Stimulated activated CD8-positive, alpha-beta memory T cell treated with anti-CD3 and anti-CD28 coated beads, Interleukin-4, amount 100 ng/mL, for 48 hours (primary cell): Measurements from ENCODE around the gene PCTP.

Experiments used
- DNase-seq: peaks from one replicate; pipeline ENCODE4 v3.0.0-alpha.2; 2020

The PCTP gene

GRCh38 chr17:55811536-55811935 is 60.7 kb downstream of the PCTP start:
- DNase-seq, result no peak

- no peak for DNase-seq
Measured at GRCh38 chr17:55812323-55812722, 61.5 kb downstream of the PCTP start.

GRCh38 chr17:55813944-55814343 is 63.1 kb downstream of the PCTP start:
- no peak for DNase-seq

- DNase-seq, result no peak
Measured at GRCh38 chr17:55814377-55814776, 63.5 kb downstream of the PCTP start.

- DNase-seq, result no peak
Measured at GRCh38 chr17:55816532-55817396, 65.9 kb downstream of the PCTP start.

GRCh38 chr17:55817397-55817709 is 66.5 kb downstream of the PCTP start:
- DNase-seq, result no peak

- no peak for DNase-seq
Measured at GRCh38 chr17:55818026-55818425, 67.2 kb downstream of the PCTP start.

GRCh38 chr17:55818451-55819375 is 67.9 kb downstream of the PCTP start:
- no peak for DNase-seq

GRCh38 chr17:55820675-55821074 is 69.8 kb downstream of the PCTP start:
- DNase-seq, result no peak

- DNase-seq, result no peak
Measured at GRCh38 chr17:55822028-55822427, 71.2 kb downstream of the PCTP start.

- DNase-seq, result no peak
Measured at GRCh38 chr17:55825213-55825612, 74.4 kb downstream of the PCTP start.
